ENCODE results near the gene TRPT1.

The TRPT1 gene

DNA sequence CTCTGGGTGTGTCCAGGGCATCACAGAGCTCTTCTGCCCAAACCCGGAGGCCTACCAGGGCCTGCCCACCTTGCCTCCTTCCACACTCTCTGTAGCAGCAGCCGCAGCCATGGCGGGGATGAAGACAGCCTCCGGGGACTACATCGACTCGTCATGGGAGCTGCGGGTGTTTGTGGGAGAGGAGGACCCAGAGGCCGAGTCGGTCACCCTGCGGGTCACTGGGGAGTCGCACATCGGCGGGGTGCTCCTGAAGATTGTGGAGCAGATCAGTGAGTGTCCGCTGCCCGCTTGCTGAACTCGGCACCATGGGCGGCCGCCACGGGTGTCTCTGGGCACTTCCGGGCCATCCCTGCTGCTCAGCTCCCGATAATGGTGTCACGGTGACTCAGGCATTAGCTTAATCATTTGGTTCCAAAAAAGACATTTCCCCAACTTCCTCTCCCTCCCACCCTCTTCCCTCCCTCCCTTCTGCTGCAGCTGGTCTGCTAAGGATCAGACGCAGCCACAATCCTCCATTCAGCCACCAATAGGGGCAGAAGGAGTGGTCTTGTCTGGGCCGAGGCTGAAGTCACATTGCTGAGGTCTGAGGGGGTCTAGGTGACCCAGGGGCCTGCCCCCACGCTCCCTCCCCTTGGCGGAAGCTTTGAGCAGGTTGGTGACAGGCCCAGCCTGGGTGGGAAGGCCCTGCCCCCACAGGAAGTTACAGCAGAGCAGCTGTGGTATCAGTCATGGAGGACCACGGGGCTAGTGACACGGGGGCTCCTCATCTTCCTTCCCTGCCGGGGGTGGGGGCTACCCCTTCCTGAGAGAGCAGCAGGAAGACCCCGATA is 18.5 kb downstream of the TRPT1 start:
- no peak for TF ChIP-seq GATA2 (IDR thresholded peaks at IDR 0.05; ENCODE audit: low read depth, low read length)

DNA sequence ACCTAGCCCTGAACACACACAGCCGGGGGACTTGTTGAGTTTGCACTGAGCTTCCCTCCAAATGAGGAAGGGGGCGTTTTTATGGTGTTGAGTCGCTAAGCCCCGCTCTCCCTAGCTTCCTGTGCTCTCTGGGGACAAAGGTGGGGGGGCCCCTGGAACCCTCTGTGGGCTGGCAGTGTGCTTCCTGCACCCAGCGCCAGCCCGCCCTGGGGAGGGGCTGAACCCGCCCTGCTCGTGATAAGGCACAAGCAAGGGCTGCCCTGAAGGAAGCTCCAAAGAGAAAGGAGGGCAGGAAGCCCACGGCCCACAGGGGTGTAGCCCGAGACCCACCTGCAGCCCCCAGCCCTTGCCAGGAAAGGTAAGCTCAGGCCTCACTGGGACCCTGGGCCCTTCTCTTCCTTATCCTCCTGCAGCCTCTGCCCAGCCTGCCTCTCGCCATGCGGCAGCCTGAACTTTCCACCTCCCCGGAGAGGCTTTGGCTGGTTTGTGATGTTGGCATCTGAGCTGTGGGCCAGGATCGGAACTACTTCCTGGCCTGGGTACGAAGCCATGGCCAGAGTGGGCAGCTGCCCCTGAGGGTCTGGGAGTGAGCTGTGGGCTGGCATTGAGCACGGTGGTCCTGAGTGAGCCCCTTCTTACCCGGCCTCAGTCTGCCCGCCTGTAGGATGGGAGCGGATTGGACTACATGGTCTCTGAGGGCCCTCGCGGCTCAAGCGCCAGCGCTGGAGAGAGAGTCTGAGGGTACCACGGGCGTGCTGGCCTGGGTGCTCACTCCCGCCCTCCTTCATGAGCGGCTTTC is 19.3 kb downstream of the TRPT1 start, which contains the start of gene FERMT3:
FERMT3 (plus strand) TSS at position 265 of the 799 bp plus-strand sequence. CDS start 644 bp downstream, outside the sequence.
- TF ChIP-seq GATA2 (IDR thresholded peaks at IDR 0.05; ENCODE audit: low read depth, low read length) = no peak
- TF ChIP-seq GATA3 (IDR thresholded peaks at IDR 0.05; ENCODE audit: low read depth, low read length) = no peak

DNA sequence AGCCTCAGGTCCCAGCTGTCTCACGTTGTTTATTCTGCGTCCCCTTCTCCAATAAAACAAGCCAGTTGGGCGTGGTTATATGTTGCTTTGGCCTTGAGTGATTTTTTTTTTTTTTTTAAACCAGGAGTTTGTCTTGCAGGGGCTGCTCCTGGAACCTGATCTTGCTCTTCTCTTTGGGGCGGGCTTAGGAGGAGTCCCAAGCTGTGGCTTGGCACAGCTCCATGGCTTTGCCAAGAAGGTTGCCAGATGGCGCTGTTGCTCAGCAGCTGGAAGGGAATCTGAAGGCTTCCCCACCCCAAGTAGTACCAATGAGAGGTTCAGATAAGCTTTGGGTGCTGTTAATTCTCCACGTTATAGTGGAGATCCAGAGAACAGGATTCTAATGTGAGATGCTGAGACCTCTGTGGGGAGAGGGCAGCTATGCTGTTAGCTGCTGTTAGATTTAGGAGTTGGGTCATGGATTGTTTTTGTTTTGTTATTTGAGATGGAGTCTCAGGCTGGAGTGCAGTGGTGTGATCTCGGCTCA is 21.5 kb downstream of the TRPT1 start:
- no peak for TF ChIP-seq GATA3 (IDR thresholded peaks at IDR 0.05; ENCODE audit: low read depth, low read length)

DNA sequence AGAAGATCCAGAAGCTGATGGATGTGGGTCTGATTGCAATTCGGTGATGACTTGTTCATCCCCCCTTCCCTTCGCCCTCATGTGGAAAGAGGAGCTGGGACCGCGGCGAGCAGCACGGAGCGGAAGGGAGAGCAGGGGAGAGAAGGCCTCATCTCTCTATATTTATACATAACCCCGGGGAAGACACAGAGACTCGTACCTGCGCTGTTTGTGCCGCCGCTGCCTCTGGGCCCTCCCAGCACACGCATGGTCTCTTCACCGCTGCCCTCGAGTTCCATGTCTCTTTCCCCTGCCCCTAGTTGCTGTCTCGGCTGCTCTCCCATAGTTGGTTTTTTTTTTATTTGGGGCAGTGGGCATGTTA is 21.9 kb downstream of the TRPT1 start:
- no peak for TF ChIP-seq GATA3 (IDR thresholded peaks at IDR 0.05; ENCODE audit: low read depth, low read length)
- no peak for TF ChIP-seq GATA2 (IDR thresholded peaks at IDR 0.05; ENCODE audit: low read depth, low read length)

DNA sequence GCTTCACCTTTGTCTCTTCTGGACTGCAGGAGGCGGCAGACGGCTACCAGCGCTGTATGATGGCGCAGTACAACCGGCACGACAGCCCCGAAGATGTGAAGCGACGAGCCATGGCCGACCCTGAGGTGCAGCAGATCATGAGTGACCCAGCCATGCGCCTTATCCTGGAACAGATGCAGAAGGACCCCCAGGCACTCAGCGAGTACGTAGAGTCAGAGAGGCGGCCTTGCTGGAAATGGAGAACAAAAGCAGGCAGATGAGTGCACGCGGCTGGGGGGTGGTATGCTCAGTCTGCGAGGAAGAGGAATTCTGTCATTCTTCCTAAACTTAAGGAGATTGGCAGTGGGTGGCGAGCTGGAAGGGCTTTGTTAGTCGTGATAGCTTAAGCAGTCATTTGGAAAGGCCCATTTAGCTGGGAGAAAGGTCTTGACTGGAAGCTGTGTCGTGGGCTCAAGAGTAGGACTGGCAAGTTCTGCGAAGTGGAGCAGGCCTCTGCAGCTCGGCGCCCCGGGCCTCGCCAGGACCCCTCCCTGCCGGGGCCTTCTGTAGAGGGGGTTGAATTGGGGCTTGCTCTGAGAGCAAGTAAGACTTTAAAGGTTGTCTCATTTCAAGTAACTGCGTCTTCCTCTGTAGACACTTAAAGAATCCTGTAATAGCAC is 22.4 kb downstream of the TRPT1 start:
- no peak for TF ChIP-seq GATA2 (IDR thresholded peaks at IDR 0.05; ENCODE audit: low read depth, low read length)
- TF ChIP-seq GATA3 (IDR thresholded peaks at IDR 0.05; ENCODE audit: low read depth, low read length) = no peak

GRCh38 chr11:64202992-64203391 is 23.0 kb downstream of the TRPT1 start:
- TF ChIP-seq GATA3 (IDR thresholded peaks at IDR 0.05; ENCODE audit: low read depth, low read length) (no peak), GATA2 (IDR thresholded peaks at IDR 0.05; ENCODE audit: low read depth, low read length) (no peak)

DNA sequence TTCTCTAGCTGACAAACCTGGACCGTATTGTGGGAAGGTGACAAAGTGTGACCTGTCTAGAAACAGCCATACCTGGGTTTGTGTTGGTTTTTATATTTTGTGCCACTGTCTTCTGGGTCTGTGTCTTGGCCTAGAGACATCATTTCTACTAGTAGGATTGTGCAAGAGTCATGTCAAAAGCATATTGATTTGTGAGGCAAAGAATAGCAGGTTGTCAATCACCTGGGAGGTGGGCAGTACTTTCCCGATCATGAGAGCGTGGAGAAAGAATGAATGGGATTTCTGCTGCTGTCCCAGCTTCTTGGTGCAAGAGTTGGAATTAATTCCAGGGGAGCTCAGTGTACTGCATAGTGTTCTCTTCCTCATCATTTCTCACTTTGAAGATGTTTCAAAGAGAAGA is 24.4 kb downstream of the TRPT1 start:
- TF ChIP-seq GATA2 (IDR thresholded peaks at IDR 0.05; ENCODE audit: low read depth, low read length) = no peak
- TF ChIP-seq GATA3 (IDR thresholded peaks at IDR 0.05; ENCODE audit: low read depth, low read length) = no peak

GRCh38 chr11:64198511-64198910 is 27.5 kb downstream of the TRPT1 start:
- TF ChIP-seq GATA3 (IDR thresholded peaks at IDR 0.05; ENCODE audit: low read depth, low read length) = no peak
- no peak for TF ChIP-seq GATA2 (IDR thresholded peaks at IDR 0.05; ENCODE audit: low read depth, low read length)

DNA sequence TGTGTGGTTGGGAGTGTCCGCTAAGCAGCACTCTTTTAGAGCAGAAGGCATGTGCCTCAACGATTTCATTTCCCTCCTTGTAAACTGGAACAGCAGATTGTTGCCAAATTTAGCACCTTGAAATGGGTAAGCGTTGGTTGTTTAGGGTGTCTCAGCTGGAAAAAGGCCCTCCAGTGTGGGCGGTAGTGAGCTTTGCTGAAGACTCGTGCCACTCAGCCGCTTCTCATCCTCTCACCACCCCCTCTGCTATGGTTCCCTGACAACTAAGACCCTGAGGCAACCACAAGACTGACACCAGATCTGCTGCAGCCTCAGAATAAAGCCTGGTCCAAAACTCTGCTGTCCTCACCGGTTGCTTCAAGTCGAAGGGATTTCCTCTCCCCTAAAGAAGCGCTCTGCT is 29.4 kb downstream of the TRPT1 start:
- TF ChIP-seq GATA3 (IDR thresholded peaks at IDR 0.05; ENCODE audit: low read depth, low read length) (no peak), GATA2 (IDR thresholded peaks at IDR 0.05; ENCODE audit: low read depth, low read length) (no peak)

DNA sequence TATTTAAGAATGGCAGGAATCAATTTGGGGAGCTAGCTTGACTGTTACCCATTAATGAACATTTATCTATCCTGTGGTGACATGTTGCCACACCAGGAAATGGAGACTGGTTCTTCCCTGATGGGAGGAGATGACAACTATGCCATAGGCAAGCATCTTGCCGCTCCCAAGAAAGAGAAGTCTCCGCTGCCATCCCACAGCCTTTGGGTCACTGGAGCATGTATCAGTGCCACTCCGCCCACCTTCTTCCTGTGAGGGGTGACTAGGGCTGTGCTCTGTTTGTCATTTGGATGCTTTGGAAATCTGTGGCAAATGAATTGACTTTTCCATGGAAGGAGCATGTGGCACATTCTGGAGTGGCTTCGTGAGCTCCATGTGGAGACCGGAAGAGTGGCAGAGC is 33.6 kb downstream of the TRPT1 start:
- TF ChIP-seq GATA3 (IDR thresholded peaks at IDR 0.05; ENCODE audit: low read depth, low read length) (no peak), GATA2 (IDR thresholded peaks at IDR 0.05; ENCODE audit: low read depth, low read length) (no peak)

DNA sequence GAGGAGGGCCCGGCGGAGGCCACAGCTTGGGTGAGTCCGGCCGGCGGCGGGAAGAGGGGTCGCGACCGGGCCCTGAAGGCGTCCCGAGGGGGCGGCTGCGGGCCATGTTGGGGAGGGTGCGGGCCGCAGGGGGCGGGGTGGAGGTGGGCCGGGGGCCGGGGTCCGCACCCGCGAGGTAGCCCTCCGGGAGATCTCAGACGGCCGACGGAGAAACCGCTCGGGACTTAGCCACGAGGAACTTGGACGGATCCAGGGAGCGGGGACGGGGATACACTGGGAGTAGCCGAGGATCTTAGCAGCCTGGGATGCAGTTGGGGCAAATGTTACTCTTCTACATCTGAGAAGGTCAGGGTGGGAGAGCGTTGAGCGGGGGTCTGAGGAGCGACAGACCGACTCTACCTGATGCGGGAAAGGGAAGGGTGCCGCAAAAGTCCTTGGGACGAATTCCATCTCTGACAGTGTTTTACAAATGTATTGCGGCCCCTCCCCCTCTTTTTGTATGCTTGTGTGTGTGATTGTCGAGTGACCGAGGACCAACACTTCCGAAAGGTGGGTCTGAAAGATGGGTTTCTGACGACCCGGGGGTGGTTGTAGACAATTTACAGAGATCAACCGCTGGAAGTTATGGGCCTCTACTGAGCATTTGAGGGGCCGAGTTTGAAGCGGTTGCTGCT is 39.4 kb downstream of the TRPT1 start:
- TF ChIP-seq GATA2 (IDR thresholded peaks at IDR 0.05; ENCODE audit: low read depth, low read length) (no peak), GATA3 (IDR thresholded peaks at IDR 0.05; ENCODE audit: low read depth, low read length) (no peak)

- TF ChIP-seq GATA2 (IDR thresholded peaks at IDR 0.05; ENCODE audit: low read depth, low read length) = no peak
Observed at GRCh38 chr11:64185693-64186491, 40.1 kb downstream of the TRPT1 start, which contains the start of gene STIP1. Gene STIP1 (plus strand): TSS chr11:64186171. CDS start chr11:64186262, 91 bp downstream.

GRCh38 chr11:64185175-64185692 is 40.8 kb downstream of the TRPT1 start:
- TF ChIP-seq GATA3 (IDR thresholded peaks at IDR 0.05; ENCODE audit: low read depth, low read length) = no peak

All from SH-SY5Y (cell line).